Prostate gland (tissue), 2 donors: ENCODE results near the gene ZNF322. TPM values are rescaled to one million over a fixed set of nuclear protein-coding genes. Genes with fewer than 3 reads are reported as not detected.
A peak's percentile ranks its signal among the peaks of the same experiment; 100 is the strongest.

Source experiments
- DNase-seq: peaks from one replicate; pipeline ENCODE4 v3.0.0-alpha.2; 2019; ENCODE audit warnings: low spot score
- H3K27ac ChIP-seq, 2 donors: fragments of 200-600 bp; sonication (generic); 2 replicates each; pipeline ENCODE4 v1.5.1; 2017 to 2019
- H3K27me3 ChIP-seq: fragments of 200-600 bp; sonication (generic); replicated peaks from 2 replicates; pipeline ENCODE4 v1.5.1; 2019; ENCODE audit not compliant: insufficient read depth
- H3K36me3 ChIP-seq, 2 donors: fragments of 200-600 bp; sonication (generic); 1 replicate in 1 of 2; 2 replicates in 1 of 2; pipeline versions ENCODE4 v1.5.1 to v1.8.1; 2017 to 2019
- H3K4me1 ChIP-seq: fragments of 200-600 bp; sonication (generic); replicated peaks from 2 replicates; pipeline ENCODE4 v1.5.1; 2019
- H3K4me3 ChIP-seq, 2 donors: fragments of 200-600 bp; sonication (generic); 2 replicates each; pipeline ENCODE4 v1.5.1; 2017 to 2019
- H3K9me3 ChIP-seq: fragments of 200-600 bp; sonication (generic); 2 replicates; pipeline ENCODE4 v1.5.1; 2017
- CTCF ChIP-seq, 4 experiments: fragments of 200-600 bp in 2 of 4; fragments of 450-650 bp in 2 of 4; sonication (generic) in 2 of 4; IDR thresholded peaks; 1 replicate in 3 of 4; 2 replicates in 1 of 4; pipeline ENCODE4 v1.5.1; 2016 to 2019; ENCODE audit warnings: antibody characterized with exemption in 4 of 4, mild to moderate bottlenecking in 2 of 4, moderate library complexity in 2 of 4
- POLR2A ChIP-seq: fragments of 450-650 bp; IDR thresholded peaks from one replicate; pipeline ENCODE4 v1.6.1; 2016; ENCODE audit warnings: antibody characterized with exemption, mild to moderate bottlenecking
- POLR2AphosphoS5 ChIP-seq: sonication (generic); formaldehyde crosslinking; IDR thresholded peaks from one replicate; pipeline ENCODE4 v1.6.1; 2017; ENCODE audit warnings: antibody characterized with exemption
- WGBS: methylation state at CpG from one replicate; pipeline ENCODE4 v1.1.5; 2018; 5-methylcytosine and 5-hydroxymethylcytosine counted together
- intact Hi-C: fragments of 100-400 bp; cut with DNase I; formaldehyde crosslinking; loops from one replicate; pipeline ENCODE4 v1.14.2; 2022
- total RNA-seq, 2 donors: library from RNA; depleted of rRNA; stranded (reverse); fragments of >200 nt; gene quantifications; one replicate each; pipeline ENCODE4 v1.1.0, GENCODE V29; 2016

ZNF322 gene
- total RNA-seq, 2 donors from 2014 or later, result 25.2 to 31.7 TPM

DNA sequence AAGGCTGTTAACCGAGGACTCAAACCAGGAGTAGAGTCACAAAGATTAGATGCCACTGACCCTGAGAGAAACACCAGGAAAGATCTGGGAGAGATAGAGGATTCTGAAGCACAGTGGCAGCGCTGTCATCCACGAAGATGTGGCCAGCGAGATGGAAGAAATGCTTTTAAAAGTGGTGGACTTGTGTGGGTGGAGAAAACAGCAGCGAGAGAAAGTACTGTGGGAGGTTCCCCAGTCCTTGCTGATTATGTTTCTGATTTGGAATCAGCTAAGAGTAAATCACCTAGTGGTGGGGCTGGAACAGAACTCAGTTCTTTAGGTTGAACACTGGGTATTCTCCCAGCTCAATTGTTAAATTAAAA, 435 bp upstream of the ZNF322 start:
- Histone ChIP-seq H3K27ac (peak overlapping the region; percentile 80 to 89), H3K9me3 (no peaks in the 10 kb centered on the region), H3K4me1 (no peaks in the 10 kb centered on the region), H3K27me3 (no peaks in the 10 kb centered on the region), H3K36me3 (no peaks in the 10 kb centered on the region), H3K4me3 (peak overlapping the region; percentile 48 to 49)
- WGBS, result under 1% methylated on average over 5 of the region's 5 CpGs
- no peak for DNase-seq
- intact Hi-C loops, result no loop called here
- TF ChIP-seq CTCF (IDR thresholded peaks at IDR 0.05), result no peak
- TF ChIP-seq POLR2A, result no peak
- TF ChIP-seq POLR2AphosphoS5, result no peak

DNA sequence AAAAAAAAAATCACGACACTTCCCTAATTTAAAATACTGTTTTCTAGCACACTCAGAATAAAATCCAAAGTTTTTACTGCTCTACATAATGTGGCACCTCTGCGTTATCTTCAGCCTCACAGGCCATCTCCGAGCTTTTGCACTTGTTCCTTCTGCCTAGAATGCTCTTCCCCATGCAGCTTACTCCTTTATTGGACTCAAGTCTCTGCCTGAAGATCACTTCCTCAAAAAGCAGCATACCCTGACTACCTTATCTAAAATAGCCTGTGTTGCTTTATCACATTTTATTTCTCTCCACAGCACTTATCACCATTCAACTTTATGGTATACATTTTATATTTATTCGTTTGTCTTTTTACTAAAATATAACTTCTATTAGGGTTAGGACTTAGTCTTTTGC, 2.3 kb downstream of the ZNF322 start:
- H3K36me3 ChIP-seq, result no peaks in the 10 kb centered on the region
- no peak for DNase-seq
- no peaks in the 10 kb centered on the region for H3K27me3 ChIP-seq
- TF ChIP-seq CTCF (IDR thresholded peaks at IDR 0.05) (no peak), POLR2A (no peak), POLR2AphosphoS5 (no peak)
- H3K9me3 ChIP-seq, result no peaks in the 10 kb centered on the region
- no peak overlapping the region for H3K27ac ChIP-seq
- H3K4me1 ChIP-seq, result no peaks in the 10 kb centered on the region
- WGBS, result 92% methylated on average over 4 of the region's 4 CpGs
- no peak overlapping the region for H3K4me3 ChIP-seq
- intact Hi-C loops, result no loop called here

DNA sequence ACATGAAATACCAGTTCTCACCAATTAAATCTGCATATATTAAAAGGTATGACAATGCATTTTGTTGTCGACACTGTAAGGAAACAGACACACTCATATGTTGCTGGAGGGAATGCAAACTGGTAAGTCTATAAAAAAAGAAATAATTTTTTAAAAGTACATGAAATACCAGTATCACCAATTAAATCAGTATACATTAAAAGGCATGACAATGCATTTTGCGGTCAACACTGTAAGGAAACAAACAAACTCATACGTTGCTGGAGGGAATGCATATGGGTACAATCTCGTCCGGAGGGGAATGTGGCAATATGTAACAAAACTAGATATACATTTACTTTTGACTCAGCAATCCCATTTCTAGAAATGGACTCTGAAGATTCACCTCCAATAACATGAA, 6.5 kb downstream of the ZNF322 start:
- H3K4me3 ChIP-seq, result no peak overlapping the region
- intact Hi-C loops, result no loop called here
- H3K36me3 ChIP-seq, result no peaks in the 10 kb centered on the region
- H3K4me1 ChIP-seq, result no peaks in the 10 kb centered on the region
- H3K9me3 ChIP-seq, result no peaks in the 10 kb centered on the region
- 93% methylated on average over 5 of the region's 5 CpGs for WGBS
- H3K27me3 ChIP-seq, result no peaks in the 10 kb centered on the region
- no peak overlapping the region for H3K27ac ChIP-seq
- no peak for DNase-seq
- no peak for TF ChIP-seq POLR2A
- TF ChIP-seq POLR2AphosphoS5, result no peak
- TF ChIP-seq CTCF (IDR thresholded peaks at IDR 0.05), result no peak

DNA sequence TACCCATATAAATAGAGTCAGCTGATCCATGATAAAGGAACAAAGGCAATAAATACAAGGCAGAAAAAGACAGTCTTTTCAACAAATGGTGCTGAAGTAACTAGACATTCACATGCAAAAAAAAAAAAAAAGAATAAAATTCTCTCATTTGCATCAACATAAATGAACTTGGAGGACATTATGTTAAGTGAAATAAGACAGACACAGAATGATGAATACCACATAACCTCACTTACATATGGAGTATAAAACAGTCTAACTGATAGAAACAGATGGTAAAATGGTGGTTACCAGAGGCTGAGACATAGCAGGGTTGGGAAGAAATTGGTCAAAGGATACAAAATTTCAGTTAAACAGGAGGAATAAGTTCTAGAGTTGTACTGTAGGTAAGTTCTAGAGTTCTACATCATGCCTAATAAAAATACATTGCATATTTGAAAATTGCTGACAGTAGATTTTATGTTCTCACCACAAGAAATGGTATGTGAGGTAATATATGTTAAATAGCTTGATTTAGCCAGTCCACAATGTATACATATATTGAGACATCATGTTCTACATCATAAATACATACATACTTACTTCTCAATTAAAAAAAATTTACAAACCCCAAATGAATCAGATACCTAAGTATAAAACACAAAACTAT, 8.3 kb downstream of the ZNF322 start:
- no peak for DNase-seq
- no peaks in the 10 kb centered on the region for H3K9me3 ChIP-seq
- H3K4me3 ChIP-seq, result no peak overlapping the region
- no peaks in the 10 kb centered on the region for H3K4me1 ChIP-seq
- no peak overlapping the region for H3K27ac ChIP-seq
- intact Hi-C loops, result no loop called here
- H3K36me3 ChIP-seq, result no peaks in the 10 kb centered on the region
- no peak for TF ChIP-seq CTCF (IDR thresholded peaks at IDR 0.05)
- no peak for TF ChIP-seq POLR2AphosphoS5
- TF ChIP-seq POLR2A, result no peak
- no peaks in the 10 kb centered on the region for H3K27me3 ChIP-seq

- intact Hi-C loops, result no loop called here
- H3K36me3 ChIP-seq, result no peaks in the 10 kb centered on the region
- TF ChIP-seq POLR2A, result no peak
- no peak for TF ChIP-seq CTCF (IDR thresholded peaks at IDR 0.05)
- TF ChIP-seq POLR2AphosphoS5, result no peak
These were observed 13.5 kb downstream of the ZNF322 start for GRCh38 chr6:26646074-26646473.

More at GRCh38 chr6:26646074-26646473, 13.5 kb downstream of the ZNF322 start:
- Histone ChIP-seq H3K9me3 (no peaks in the 10 kb centered on the region), H3K4me1 (no peaks in the 10 kb centered on the region), H3K4me3 (no peak overlapping the region), H3K27me3 (no peaks in the 10 kb centered on the region), H3K27ac (no peak overlapping the region)
- WGBS, result 97% methylated on average over 1 of the region's 1 CpG
- no peak for DNase-seq
